HG03565 (cell line): Measurements from ENCODE around the gene PBX4.
A peak's percentile ranks its signal among the peaks of the same experiment; 100 is the strongest.

Experiments
- ATAC-seq: cut with Tn5 transposase; IDR thresholded peaks from one replicate; pipeline ENCODE4 v1.9.1; 2021; ENCODE audit warnings: mild to moderate bottlenecking, moderate library complexity; ENCODE audit not compliant: unreplicated experiment

The PBX4 gene

DNA sequence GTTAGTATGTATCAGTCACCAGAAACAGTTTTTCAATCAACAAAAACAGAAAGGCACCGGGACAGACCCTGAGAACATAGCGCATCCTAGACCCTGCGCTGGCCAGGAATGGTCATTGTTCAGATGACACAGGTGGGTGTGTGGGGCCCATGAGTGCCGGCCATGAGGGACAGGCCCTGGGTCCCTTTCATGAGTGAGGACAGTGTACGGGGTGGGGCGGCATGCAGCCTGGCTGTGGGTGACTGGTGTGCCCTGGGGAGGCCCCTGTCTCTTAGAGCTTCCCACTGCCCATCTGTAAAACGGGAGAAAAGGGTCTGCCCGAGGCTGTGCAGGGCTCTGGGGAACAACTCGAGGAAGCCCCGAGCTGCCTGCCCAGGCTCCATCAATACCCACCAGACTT lies 25.8 kb downstream of the PBX4 start:
- no peak for ATAC-seq

DNA sequence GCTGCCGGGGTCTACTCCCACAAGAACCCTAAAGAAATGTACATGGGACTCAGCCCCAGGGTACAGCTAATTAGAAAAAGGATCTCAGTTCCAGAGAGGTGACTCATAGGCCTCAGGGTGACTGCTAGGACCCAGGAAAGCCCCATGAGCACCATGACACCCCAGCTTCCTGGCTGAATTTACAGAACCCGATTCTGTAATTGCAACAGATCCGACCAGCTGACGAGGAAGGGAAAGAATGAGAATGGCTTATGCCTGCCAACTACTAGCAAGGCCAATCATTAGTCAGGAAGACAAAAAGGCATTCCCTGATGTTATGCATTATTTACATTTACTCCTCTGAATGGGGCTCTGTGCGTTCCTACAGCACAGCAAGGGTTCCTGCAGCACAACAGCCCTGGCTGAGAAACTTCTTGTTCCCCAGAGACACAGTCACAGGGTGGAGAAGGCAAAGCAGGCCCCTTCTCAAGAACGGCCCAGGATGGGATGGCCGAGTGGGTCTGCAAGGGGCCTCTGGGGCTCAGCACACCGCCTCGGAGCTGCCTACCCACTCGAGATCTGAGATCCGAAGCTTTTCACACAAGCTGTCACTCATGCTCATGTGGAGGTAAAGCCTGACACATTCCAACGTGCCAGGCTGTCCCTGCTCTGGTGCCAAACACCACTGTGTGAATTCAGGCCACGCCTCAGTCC lies 27.2 kb downstream of the PBX4 start:
- ATAC-seq: peak; percentile 61

DNA sequence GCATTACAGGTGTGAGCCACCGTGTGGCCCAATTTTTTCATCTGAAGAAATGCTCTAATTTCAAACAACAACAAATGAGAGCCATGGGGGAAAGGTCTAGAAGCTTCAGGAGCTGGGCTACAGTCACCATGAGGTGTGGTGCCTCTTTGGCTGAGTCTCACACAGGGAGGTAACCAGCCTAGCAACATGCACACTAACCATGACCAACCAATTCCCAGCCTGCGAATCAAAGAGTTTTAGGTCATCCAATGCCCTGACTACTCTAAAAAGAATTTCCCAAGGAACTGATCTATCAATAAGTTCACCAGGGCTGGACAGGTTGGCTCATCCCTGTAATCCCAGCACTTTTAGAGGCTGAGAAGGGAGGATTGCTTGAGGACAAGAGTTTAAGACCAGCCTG lies 29.9 kb downstream of the PBX4 start:
- no peak for ATAC-seq

DNA sequence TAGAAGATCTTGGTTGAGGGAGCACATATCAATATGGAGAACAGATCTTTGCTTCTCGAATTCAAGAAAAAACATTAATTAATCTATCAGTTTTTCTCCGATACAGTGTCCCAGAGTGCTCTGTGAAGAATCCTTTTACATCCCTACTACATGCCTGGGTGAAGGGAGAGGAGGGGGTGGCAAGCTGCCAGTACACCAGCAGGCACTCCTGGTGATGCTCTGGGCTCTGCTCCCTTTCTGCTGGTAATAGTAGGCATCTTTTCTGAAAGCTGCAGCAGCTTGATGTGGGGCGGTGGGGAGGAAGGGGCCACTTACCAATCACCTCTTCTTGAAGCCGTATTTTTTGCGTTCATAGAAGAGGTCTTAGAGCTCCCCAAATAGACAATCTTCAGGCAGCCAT lies 30.7 kb downstream of the PBX4 start:
- ATAC-seq: no peak

DNA sequence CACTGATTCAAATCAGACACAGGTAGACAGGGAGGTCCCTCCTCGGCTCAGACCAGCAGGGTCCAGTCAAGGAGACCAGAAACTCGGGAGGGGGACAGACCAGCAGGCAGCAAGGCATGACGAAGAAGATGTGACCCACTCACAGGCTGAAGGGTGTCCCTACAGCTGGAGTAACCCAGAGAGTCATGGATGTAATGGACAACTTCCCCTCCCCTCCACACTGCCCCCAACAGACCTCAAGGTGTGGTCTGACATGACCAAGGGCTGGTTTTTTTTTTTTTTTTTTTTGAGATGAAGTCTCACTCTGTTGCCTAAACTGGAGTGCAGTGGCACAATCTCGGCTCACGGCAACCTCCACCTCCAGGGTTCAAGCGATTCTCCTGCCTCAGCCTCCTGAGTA lies 34.1 kb downstream of the PBX4 start:
- ATAC-seq: no peak

DNA sequence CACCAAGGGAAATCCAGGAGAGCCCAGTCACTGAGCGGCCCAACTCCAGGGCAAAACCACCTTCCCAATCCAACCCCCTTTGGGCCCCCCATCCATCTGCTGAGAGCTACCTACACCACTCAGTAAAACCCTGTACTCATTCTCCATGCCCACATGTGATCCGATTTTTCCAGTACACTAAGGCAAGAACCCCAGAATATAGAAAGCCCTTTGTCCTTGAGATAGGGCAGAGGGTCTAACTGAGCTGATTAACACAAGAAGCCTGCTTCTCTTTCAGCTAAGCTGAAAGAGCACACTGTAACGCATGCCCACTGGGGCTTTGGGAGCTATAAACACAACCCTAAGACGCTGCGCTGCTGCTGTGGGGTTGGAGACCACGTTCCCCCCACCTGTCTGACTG lies 36.0 kb downstream of the PBX4 start:
- ATAC-seq: no peak

DNA sequence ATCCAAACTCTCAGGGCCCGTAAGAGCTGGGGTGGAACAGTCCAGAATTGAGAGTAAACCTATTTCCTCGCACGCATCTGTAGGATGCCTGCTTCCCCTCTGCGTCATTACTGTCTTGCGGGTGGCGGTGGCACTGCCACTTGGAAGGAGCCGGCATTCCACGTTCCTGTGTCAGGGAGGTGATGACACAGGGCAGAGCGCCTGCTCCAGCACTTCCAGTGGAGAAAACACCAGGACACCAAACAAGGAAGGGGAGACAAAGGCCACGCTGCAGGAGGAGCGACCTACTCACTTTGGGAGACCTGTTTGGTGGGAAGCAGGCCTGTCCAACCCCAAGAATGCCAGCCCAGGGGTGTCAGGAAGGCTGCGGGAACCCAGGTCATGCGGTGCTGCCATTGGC lies 37.1 kb downstream of the PBX4 start:
- no peak for ATAC-seq

DNA sequence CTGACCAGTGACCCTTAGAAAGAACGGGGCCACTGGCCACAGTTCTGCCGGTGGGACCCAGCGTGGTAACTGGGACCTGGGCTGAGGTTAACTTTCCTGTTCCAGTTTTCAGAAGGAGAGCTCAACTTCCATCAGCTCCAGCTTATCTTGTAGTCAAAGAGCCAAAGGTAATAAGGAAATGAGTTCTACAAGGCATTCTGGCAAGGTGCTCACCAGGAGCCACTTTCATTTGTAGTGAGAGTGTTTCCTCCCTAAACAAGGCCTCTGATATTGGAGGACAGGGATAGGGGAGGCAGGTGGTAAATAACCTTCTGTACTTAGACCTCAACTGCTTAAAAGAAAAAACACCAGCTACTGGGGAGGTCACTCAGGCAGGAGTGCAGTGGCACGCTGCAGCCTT lies 38.1 kb downstream of the PBX4 start:
- ATAC-seq: no peak

DNA sequence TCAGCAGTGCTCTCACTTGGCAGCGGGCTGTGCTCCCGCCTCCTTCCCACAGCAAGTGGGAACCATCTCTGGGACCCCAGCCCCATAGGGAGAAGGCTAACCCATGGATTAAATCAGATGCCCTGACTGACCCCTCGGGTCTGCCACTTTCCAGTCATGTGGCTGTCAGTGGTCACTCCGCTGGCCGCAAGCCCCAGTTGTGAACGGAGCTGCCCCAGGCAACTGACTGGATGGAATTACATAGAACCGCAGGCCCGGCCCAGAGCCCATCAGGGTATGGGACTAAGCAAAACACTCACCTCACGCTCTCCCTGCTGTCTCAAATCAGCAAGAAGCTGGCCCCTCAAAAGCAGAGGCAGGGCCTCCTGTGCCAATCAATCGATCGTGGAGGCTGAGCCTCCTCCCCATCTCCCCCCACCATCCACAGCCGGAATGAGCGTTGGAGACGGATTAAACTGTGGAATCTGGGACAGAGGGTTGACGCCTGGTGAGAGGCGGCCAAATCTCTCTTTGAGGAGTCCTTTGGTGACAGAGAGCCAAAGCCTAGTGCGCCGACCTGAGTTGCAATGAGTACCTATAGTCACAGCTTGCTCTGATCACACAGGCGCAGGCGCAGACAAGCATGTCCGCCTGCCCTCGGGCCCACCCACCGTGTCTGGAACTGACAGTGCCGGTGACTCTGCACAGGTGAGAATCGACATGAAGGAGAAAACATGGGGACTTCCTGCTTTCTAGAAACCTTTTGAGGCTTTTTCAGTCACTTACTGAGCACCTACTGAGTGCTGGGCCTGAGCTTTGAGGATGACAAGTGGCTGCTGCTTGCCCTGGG lies 38.7 kb downstream of the PBX4 start:
- no peak for ATAC-seq

DNA sequence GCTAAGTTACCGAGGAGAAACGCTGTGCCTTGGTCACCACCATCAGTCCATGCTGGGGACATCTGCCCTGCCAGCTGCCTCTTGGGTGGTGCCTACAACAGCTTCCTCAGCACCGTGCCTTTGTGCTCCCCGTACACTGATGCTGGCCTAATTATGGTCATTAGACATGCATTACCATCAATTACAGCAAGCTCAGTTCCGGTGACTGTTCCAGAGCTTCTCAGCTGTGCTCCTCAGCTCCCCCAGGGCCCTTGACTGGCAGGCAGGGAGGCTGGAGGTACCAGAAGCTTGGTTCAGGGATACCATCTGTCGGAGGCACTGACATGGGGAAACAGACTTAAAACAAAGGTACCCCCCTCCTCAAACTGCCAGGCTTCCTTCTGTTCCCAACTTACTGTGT lies 40.2 kb downstream of the PBX4 start:
- no peak for ATAC-seq

DNA sequence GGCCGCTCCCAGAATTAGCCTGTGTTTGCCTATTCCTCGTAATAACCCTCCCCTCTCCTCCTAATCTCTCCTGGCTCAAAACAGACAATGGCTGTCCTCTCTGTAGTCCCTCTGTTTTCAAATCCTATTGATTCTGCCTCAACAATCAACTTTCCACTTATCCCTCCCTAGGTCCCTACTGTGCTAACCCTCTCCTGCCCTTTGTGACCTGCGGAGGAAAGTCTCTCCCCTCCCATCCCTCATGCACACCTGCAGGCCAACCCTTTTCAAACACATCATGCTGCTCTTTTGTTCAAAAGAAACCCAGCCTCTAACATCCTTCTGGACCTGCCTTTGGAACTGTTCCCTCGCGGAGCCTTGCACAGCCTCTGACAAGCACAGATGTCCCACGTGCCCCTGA lies 43.1 kb downstream of the PBX4 start:
- no peak for ATAC-seq

DNA sequence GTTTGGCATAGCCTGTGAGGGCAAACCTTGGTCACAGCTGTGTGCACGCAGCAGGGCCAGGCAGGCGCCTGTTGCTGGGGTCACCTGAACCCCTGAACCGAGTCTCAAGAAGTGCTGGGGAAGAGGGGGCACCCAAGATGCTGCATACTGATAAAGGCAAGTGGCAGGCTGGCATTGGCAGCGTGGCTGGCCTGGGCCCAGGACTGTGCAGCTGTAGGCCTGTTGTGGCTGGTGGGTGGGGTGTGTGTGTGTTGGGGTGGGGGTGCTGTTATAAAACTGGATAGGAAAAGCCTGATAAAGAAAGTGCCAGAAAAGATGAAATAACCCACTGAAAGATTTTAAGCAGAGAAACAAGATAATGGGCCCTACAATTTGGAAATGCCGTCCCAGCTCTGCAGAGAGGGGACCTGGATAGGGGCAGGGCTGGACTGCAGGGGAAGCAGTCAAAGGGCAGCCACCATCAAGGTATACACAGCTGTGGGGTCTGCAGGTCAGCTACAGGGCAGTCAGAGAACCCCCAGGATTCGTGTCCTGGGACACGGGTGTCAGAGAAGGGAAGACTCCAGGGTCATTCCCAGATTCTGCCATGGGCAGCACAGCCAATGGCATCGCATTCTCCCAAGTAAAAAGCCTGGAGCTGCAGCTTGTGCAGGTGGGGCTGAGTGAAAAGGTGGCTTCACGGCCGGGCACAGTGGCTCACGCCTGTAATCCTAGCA lies 47.3 kb downstream of the PBX4 start:
- no peak for ATAC-seq

DNA sequence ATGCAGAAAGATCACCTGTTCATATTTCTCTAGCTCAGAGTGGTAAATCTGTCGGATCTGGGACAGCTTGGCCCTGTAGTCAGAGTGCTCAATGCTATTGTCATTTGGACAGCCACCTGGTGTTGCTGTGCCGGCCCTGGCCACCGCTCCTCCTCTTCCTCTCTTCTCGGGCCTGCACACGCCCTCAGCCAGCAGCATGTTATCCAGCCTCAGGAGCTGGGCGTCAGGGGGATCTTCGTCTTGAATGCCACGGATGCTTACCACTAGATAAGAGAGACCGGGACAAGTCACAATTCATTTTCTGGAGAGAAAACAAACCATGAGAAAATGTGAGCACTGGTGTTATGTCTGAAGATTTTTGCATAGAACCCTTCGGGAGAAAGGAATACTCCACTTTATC lies 47.9 kb downstream of the PBX4 start:
- no peak for ATAC-seq

DNA sequence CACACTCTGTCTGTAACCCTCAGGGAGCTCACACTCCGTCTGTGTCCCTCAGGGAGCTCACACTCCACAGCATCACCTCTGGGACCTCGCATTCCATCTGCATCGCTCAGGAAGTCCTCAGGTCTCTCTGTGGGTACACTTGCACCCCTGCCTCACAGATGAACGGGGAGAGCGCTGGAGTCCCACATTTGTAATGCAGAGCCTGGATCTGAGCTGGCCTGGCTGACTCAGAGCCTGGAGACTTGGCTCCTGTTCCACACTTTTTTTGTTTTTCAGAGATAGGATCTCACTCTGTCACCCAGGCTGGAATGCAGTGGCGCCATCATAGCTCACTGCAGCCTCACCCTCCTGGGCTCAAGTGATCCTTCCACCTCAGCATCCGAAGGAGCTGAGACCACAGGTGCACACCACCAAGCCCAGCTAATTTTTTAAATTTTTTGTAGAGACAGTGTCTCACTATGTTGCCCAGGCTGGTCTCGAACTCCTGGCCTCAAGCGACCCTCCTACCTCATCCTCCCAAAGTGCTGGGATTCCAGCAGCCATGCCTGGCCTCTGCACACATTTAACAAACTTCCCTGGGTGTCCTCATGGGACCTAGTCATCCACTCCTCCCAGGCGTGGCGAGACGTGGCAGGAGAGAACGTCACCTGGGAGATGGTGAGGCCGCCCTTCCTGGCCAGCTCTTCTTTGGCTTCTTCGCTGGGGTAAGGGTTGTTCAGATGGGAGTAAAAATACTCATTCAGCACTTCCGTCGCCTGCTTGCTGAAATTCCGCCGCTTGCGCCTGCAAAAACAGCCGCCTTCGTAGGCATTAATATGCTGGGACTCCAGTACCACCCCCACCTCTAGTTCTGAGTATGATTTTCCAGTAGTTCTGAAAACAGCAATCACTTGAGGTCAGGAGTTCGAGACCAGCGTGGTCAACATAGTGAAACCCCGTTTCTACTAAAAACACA lies 49.4 kb downstream of the PBX4 start:
- ATAC-seq: no peak

DNA sequence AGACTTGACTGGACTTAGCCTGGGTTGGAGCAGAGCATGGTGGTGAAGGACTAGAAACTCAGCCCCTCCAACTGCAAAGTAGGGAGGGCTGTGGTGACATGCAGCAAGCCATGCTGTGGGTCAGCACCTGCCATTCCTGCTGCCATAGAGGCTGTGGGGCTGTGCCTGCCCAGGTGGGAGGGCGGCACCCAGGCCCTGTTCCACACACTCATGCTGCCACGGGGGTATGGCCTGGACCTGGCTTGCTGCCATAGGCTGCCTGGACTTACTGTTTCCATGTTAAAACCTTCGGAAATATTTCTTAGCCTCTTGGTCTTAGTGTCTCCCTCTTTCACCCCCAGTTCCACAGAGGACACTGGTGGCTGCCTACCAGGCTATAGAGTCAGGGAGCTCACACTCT lies 51.1 kb downstream of the PBX4 start:
- no peak for ATAC-seq

DNA sequence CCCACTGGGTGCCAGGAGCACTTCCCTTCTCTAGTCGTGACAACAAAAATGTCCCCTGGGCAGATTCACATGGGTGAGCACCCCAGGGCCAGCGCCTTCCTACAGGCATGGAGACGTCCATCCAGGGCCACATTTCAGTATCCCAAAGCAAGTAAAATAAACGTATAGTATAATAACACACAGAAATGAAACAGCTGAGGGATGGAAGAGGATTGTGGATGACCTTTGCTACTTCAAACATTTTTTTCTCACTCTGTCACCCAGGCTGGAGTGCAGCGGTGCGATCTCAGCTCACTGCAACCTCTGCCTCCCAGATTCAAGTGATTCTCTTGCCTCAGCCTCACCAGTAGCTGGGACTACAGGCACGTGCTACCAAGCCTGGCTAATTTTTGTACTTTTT lies 52.2 kb downstream of the PBX4 start:
- ATAC-seq: no peak

DNA sequence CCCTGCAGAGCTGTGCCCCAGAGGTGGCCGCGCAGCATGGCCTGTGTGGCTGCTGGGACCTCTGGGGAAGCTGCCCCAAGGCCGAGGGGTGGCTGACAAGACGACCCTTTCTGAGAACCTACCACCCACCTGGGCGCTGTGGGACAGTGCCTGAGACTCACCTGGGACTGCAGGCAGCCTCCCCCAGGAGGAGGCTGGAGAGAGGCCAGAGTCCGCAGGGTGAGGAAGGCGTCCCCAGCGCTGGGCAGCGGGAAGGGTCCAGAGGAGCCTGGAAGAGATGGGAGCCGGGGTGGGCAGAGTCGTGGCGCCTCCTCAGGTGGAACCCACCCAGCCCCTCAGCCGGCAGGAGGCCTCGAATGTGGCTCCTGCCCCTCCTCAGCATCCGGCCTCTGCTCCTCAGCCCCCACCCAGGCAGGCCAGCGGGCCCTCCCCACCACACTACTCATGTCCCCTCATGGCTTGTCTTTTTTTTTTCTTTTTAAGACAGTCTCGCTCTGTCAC lies 55.1 kb downstream of the PBX4 start:
- no peak for ATAC-seq

DNA sequence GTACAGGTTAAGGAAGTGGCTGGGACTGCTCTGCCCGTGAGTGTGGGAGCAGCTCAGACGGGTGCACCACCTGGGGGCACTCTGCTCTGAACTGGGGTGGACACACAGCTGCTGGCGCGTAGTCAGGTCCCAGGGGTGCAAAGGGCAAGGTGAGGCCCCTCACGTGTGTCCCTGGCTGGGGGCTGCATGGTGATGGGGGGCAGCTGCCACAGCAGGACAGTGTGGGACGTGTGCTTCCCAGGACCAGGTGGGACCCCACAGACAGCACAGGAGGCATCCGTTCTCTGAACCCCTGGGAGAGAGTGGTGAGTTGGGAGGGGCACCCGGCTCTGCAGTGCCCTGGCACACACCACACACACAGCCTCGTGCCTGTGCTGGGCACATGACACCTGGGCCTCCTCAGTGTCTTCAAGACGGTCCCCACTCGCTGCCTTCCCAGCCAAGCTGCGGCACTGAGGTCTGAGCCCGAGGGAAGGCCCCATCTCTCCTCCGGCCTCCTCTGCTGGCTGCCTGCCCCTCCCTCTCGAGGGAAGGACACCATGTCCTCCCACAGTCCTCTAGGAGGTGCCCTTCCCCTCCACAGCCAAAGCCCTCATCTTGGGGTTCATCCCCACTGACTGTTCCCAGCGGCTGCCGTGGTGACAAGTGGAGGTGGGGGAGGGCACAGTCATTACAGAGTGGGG lies 55.7 kb downstream of the PBX4 start:
- no peak for ATAC-seq

DNA sequence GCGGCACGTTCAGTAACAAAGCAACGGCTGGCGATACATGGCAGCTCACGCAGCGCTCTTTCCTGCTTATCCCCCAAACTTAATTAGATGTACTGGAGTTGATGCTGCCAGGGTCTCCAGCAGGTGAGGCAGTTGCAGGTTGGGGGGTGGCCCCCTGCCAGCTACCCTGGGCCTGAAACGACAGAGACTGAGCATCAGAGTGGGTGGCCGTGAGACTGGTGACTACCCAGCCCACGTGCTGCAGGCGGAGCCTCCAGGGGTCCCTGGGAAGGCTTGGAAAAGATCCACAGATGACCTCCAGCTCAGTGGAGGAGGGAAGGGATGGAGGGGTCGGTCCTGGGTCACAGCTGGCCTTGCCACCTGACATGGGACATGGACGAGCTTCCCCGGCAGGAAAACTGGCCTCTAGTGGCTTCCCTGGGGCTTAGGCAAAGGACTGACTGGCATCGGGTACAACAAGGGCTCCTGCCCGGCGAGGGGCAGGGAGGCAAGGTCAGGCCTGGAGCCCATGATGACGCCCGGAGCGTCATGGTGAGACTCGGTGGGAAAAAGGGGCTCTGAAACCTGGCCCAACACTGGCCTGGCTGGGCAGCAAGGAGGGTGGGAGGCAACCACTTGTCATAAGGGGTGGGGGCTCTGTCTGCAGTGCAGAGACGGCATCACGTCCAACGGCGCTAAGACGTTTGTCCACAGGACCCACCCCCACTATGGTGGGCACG lies 56.4 kb downstream of the PBX4 start:
- ATAC-seq: no peak
